Bronchial epithelial cell (primary cell): ENCODE data around the gene DNAJC8. TPM values are rescaled to one million over a fixed set of nuclear protein-coding genes. Genes with fewer than 3 reads are reported as not detected.

Source experiments
- DNase-seq: peaks from one replicate; pipeline ENCODE4 v3.0.0-alpha.2; 2010; ENCODE audit warnings: low read depth
- FAIRE-seq: peaks from 2 replicates; lab custom pipeline; 2011; peaks lifted over from hg19 to GRCh38; lab: Jason Lieb, UNC
- H3K27me3 ChIP-seq: 2 replicates; pipeline ENCODE4 v1.5.1; 2011; ENCODE audit warnings: low read length; ENCODE audit not compliant: control insufficient read depth, insufficient read depth
- H3K36me3 ChIP-seq: 2 replicates; pipeline ENCODE4 v1.5.1; 2011; ENCODE audit warnings: low read length; ENCODE audit not compliant: control insufficient read depth, insufficient read depth
- H3K4me3 ChIP-seq: 2 replicates; pipeline ENCODE4 v1.5.1; 2011; ENCODE audit warnings: mild to moderate bottlenecking, low read depth, low read length, control low read depth
- total RNA-seq: library from RNA; depleted of rRNA; stranded (reverse); fragments of >200 nt; gene quantifications from 2 replicates; pipeline ENCODE4 v1.2.1, GENCODE V29; 2014
- TF ChIP-seq, protein P1 (sequence below): IDR thresholded peaks from 2 replicates; pipeline ENCODE4 v1.5.1; 2011; ENCODE audit warnings: mild to moderate bottlenecking, moderate library complexity, low read length, control low read depth, inconsistent platforms; ENCODE audit not compliant: insufficient read depth, severe bottlenecking

The DNAJC8 gene
- total RNA-seq, 1 donor from 2014 or later = 44.2 TPM

DNA sequence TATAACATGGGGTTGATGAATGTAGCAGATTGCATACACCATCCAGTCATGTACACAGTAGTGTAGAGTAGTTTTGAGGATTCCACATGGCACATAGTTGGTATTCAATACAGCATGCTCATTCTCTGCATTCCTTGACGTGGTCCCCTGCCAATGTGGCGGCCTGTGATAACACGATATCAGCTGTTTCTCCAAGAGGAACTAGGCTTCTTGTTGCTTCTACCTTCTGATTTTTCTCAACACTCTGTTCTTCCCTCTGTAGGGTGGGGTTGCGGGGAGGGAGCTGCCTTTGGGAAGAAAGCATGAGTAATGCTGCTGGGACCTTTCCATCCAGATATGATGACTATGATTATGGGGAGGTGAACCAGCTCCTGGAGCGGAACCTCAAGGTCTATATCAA lies 45.9 kb upstream of the DNAJC8 start:
- no peak for DNase-seq
- H3K36me3 ChIP-seq = peaks cover 49% of the 10 kb centered on the region

DNA sequence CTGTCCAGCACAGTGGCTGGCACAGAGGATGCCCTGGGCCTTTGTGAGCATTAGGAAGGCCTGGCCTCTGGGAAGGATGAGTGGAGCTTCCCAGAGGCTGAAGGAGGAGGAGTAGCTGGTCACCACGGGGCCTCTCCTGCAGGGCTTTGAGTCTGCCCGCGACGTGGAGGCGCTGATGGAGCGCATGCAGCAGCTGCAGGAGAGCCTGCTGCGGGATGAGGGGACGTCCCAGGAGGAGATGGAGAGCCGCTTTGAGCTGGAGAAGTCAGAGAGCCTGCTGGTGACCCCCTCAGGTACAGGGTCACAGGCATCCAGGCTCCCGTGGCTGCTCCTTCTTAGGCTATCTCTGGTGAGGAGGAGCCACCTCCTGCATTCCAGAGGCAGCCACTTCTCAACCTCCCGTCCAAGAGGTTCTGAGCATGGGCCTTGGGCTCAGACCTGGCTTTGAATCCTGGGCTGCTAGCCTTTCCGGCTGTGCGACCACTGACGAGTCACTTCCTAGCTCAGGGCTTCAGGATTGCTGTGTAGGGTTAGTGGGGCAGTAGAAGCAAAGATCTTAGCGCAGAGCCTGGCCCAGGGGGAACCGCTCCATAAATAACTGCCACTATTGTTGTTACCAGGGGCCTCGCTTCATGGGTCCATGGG lies 40.5 kb upstream of the DNAJC8 start:
- DNase-seq (no peak), FAIRE-seq (no peak)
- Histone ChIP-seq H3K36me3 (peaks cover 54% of the 10 kb centered on the region), H3K4me3 (no peak overlapping the region), H3K27me3 (no peaks in the 10 kb centered on the region)
- TF ChIP-seq, protein P1, sequence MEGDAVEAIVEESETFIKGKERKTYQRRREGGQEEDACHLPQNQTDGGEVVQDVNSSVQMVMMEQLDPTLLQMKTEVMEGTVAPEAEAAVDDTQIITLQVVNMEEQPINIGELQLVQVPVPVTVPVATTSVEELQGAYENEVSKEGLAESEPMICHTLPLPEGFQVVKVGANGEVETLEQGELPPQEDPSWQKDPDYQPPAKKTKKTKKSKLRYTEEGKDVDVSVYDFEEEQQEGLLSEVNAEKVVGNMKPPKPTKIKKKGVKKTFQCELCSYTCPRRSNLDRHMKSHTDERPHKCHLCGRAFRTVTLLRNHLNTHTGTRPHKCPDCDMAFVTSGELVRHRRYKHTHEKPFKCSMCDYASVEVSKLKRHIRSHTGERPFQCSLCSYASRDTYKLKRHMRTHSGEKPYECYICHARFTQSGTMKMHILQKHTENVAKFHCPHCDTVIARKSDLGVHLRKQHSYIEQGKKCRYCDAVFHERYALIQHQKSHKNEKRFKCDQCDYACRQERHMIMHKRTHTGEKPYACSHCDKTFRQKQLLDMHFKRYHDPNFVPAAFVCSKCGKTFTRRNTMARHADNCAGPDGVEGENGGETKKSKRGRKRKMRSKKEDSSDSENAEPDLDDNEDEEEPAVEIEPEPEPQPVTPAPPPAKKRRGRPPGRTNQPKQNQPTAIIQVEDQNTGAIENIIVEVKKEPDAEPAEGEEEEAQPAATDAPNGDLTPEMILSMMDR = no peak

More for the DNA sequence above, 45.9 kb upstream of the DNAJC8 start:
- Histone ChIP-seq H3K27me3 (no peaks in the 10 kb centered on the region), H3K4me3 (no peak overlapping the region)
- peak; percentile 79 for FAIRE-seq
- TF ChIP-seq, protein P1 = no peak

DNA sequence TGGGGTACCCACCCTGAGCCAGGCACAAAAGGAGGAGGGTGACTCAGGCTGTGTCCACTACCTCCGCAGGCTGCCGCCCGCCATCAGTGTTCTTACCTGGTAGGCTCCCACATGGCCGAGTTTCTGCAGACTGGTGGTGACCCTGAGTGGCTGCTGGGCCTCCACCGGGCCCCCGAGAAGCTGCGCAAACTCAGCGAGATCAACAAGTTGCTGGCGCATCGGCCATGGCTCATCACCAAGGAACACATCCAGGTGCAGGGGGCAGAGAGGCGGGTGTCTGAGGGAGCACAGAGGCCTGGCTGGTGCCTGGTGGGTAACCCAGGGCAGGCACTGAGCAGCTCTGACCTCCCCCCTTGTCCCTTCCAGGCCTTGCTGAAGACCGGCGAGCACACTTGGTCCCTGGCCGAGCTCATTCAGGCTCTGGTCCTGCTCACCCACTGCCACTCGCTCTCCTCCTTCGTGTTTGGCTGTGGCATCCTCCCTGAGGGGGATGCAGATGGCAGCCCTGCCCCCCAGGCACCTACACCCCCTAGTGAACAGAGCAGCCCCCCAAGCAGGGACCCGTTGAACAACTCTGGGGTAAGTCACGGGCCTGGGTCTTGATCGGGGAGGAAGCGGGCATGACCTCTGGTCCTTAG lies 39.5 kb upstream of the DNAJC8 start:
- no peak overlapping the region for H3K4me3 ChIP-seq
- TF ChIP-seq, protein P1 = no peak
- DNase-seq = no peak
- no peak for FAIRE-seq
- no peaks in the 10 kb centered on the region for H3K27me3 ChIP-seq
- peaks cover 51% of the 10 kb centered on the region for H3K36me3 ChIP-seq

DNA sequence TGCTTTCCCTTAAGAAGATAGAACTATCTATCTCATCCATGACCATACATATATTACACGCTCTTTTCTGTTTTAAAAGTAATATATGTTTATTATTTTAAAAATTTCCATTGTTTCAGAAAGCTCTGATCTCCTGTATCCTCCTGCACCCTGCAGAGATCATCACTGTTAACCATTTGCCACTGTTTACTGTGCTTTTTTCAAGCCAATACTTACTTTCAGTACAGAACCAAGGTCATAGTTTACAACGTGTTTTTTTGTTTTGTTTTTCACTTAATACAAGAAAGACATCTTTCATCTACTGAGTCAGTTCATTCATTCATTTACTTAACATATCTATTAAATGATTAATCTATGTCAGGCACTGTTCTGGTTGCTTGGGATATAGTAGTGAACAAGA lies 36.7 kb upstream of the DNAJC8 start:
- Histone ChIP-seq H3K27me3 (no peaks in the 10 kb centered on the region), H3K4me3 (no peak overlapping the region), H3K36me3 (peaks cover 46% of the 10 kb centered on the region)
- DNase-seq (no peak), FAIRE-seq (no peak)
- TF ChIP-seq, protein P1 = no peak

DNA sequence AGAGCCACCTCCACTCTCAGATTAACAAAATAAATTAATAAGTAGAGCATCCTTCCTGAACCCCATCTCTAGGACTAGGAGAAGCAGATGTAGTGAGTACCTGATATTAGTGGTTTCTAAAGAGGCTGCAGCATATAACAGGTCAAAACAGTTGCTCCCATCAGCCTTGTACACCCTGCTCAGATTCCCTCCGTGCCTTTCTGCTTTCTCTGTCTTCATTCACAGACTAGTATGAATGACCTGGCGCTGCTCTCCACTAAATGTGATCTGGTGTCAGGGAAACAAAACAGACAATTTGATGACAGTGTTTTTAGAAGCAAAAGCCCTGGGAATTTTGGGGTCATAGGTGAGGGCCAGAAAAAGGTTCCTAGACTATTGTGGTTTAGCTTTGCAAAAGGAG lies 34.8 kb upstream of the DNAJC8 start:
- DNase-seq (no peak), FAIRE-seq (no peak)
- no peaks in the 10 kb centered on the region for H3K27me3 ChIP-seq
- H3K4me3 ChIP-seq = no peak overlapping the region
- TF ChIP-seq, protein P1 = no peak
- H3K36me3 ChIP-seq = peaks cover 32% of the 10 kb centered on the region
